HepG2 (cell line): ENCODE data around the gene MUL1. TPM values are rescaled to one million over a fixed set of nuclear protein-coding genes. Genes with fewer than 3 reads are reported as not detected.
A peak's percentile ranks its signal among the peaks of the same experiment; 100 is the strongest.

Source experiments
- GRHL1 ChIP-seq: sonication (generic); formaldehyde crosslinking; conservative IDR thresholded peaks from 2 replicates; pipeline ENCODE4 v1.8.0; 2022; ENCODE audit warnings: missing genetic modification reagents
- MAF1 ChIP-seq: sonication (generic); formaldehyde crosslinking; IDR thresholded peaks from 2 replicates; pipeline ENCODE4 v1.5.0; 2020; ENCODE audit warnings: missing genetic modification reagents, borderline replicate concordance
- MTERF4 ChIP-seq: sonication (generic); formaldehyde crosslinking; IDR thresholded peaks from 2 replicates; pipeline ENCODE4 v1.8.0; 2023; ENCODE audit warnings: mild to moderate bottlenecking, missing genetic modification reagents
- NPAS2 ChIP-seq: sonication (generic); formaldehyde crosslinking; IDR thresholded peaks from 2 replicates; pipeline ENCODE4 v1.8.0; 2022; ENCODE audit warnings: mild to moderate bottlenecking, missing genetic modification reagents, borderline replicate concordance
- PTBP1 ChIP-seq: fragments of 200-400 bp; formaldehyde crosslinking; IDR thresholded peaks from 2 replicates; pipeline ENCODE4 v1.6.1; 2018; ENCODE audit warnings: low read length, low read depth; ENCODE audit not compliant: poor library complexity, severe bottlenecking
- RXRA ChIP-seq: sonication (generic); formaldehyde crosslinking; IDR thresholded peaks from 2 replicates; pipeline ENCODE4 v1.5.1; 2020; ENCODE audit warnings: missing genetic modification reagents
- SNAPC2 ChIP-seq: sonication (generic); formaldehyde crosslinking; IDR thresholded peaks from 2 replicates; pipeline ENCODE4 v1.8.1; 2022; ENCODE audit warnings: mild to moderate bottlenecking, missing genetic modification reagents
- ZBTB1 ChIP-seq: sonication (generic); formaldehyde crosslinking; IDR thresholded peaks from 2 replicates; pipeline ENCODE4 v1.4.0; 2020; ENCODE audit warnings: missing genetic modification reagents, borderline replicate concordance
- ZFP1 ChIP-seq: IDR thresholded peaks from 2 replicates; pipeline ENCODE4 v1.6.1; 2016
- ZNF260 ChIP-seq: sonication (generic); formaldehyde crosslinking; IDR thresholded peaks from 2 replicates; pipeline ENCODE4 v1.4.0; 2020; ENCODE audit warnings: missing genetic modification reagents, low read depth, mild to moderate bottlenecking, borderline replicate concordance
- ZNF431 ChIP-seq: sonication (generic); formaldehyde crosslinking; IDR thresholded peaks from 2 replicates; pipeline ENCODE4 v1.9.0; 2022; ENCODE audit warnings: missing genetic modification reagents, low read depth, mild to moderate bottlenecking, borderline replicate concordance
- ZNF451 ChIP-seq: sonication (generic); formaldehyde crosslinking; IDR thresholded peaks from 2 replicates; pipeline ENCODE4 v1.5.0; 2020; ENCODE audit warnings: mild to moderate bottlenecking, missing genetic modification reagents
- ZNF549 ChIP-seq: sonication (generic); formaldehyde crosslinking; IDR thresholded peaks from 2 replicates; pipeline ENCODE4 v1.5.0; 2020; ENCODE audit warnings: missing genetic modification reagents
- ZNF552 ChIP-seq: sonication (generic); formaldehyde crosslinking; IDR thresholded peaks from 2 replicates; pipeline ENCODE4 v1.9.0; 2022; ENCODE audit warnings: missing genetic modification reagents, mild to moderate bottlenecking, borderline replicate concordance
- ZNF567 ChIP-seq: sonication (generic); formaldehyde crosslinking; IDR thresholded peaks from 2 replicates; pipeline ENCODE4 v1.8.1; 2023; ENCODE audit warnings: mild to moderate bottlenecking, missing genetic modification reagents, borderline replicate concordance
- ZNF577 ChIP-seq: sonication (generic); formaldehyde crosslinking; IDR thresholded peaks from 2 replicates; pipeline ENCODE4 v1.4.0; 2020; ENCODE audit warnings: mild to moderate bottlenecking, low read depth, missing genetic modification reagents, borderline replicate concordance
- ZNF646 ChIP-seq: sonication (generic); formaldehyde crosslinking; IDR thresholded peaks from 2 replicates; pipeline ENCODE4 v1.9.0; 2021; ENCODE audit warnings: mild to moderate bottlenecking, missing genetic modification reagents
- ZNF749 ChIP-seq: sonication (generic); formaldehyde crosslinking; IDR thresholded peaks from 2 replicates; pipeline ENCODE4 v1.8.0; 2022; ENCODE audit warnings: mild to moderate bottlenecking, missing genetic modification reagents, moderate library complexity, borderline replicate concordance
- polyA plus RNA-seq, 8 experiments: library from polyadenylated mRNA; depleted of rRNA in 3 of 8; stranded (reverse) in 7 of 8; unstranded in 1 of 8; fragments of >200 nt; fragmentation: Illumina TruSeq in 4 of 8; extraction: Trizol in 4 of 8; gene quantifications; 2 replicates each; pipeline versions ENCODE4 v1.2.1 to v1.2.3, GENCODE V29; 2011 to 2016; ENCODE audit warnings: low read depth in 4 of 8, missing spikeins in 1 of 8, mixed read lengths in 1 of 8; ENCODE audit not compliant: insufficient read depth in 1 of 8
- total RNA-seq, 5 experiments: library from RNA; depleted of rRNA; stranded (reverse); fragments of >200 nt; fragmentation: Illumina TruSeq; extraction: Trizol; gene quantifications; 2 replicates each; pipeline ENCODE4 v1.2.3, GENCODE V29; 2016; ENCODE audit warnings: low read depth in 1 of 5
- TF ChIP-seq, protein P1 (sequence below): sonication (generic); formaldehyde crosslinking; conservative IDR thresholded peaks from 2 replicates; pipeline ENCODE4 v1.4.0; 2020; ENCODE audit warnings: missing genetic modification reagents

MUL1 gene
- total and polyA plus RNA-seq, 2 of the 13 experiments (the other 11 are each of a cell fraction or from before 2014, with no cell fraction given) = 21.5 to 26.5 TPM

GRCh38 chr1:20483833-20484518, 24.0 kb downstream of the MUL1 start (continued):
- TF ChIP-seq ZNF577 (CRISPR knock-in tag) (no peak), ZNF431 (CRISPR knock-in tag) (no peak), ZNF749 (no peak), ZNF552 (CRISPR knock-in tag) (no peak), PTBP1 (peak; percentile 27), MAF1 (CRISPR knock-in tag) (no peak), ZNF646 (CRISPR knock-in tag) (no peak), NPAS2 (CRISPR knock-in tag) (no peak), SNAPC2 (CRISPR knock-in tag) (no peak), ZFP1 (CRISPR knock-in tag) (no peak), ZNF260 (CRISPR knock-in tag) (no peak), ZNF567 (CRISPR knock-in tag) (peak; percentile 30; the same call in 1 of the 2 replicates), MTERF4 (CRISPR knock-in tag) (no peak), GRHL1 (CRISPR knock-in tag) (no peak), RXRA (no peak), ZNF549 (CRISPR knock-in tag) (no peak), ZNF451 (CRISPR knock-in tag) (peak; percentile 28; the same call in 1 of the 2 replicates), ZBTB1 (no peak)
- TF ChIP-seq, protein P1, sequence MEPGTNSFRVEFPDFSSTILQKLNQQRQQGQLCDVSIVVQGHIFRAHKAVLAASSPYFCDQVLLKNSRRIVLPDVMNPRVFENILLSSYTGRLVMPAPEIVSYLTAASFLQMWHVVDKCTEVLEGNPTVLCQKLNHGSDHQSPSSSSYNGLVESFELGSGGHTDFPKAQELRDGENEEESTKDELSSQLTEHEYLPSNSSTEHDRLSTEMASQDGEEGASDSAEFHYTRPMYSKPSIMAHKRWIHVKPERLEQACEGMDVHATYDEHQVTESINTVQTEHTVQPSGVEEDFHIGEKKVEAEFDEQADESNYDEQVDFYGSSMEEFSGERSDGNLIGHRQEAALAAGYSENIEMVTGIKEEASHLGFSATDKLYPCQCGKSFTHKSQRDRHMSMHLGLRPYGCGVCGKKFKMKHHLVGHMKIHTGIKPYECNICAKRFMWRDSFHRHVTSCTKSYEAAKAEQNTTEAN (CRISPR knock-in tag) = no peak
